Uterus (tissue), 2 donors: ENCODE results near the gene COL4A3.

Source experiments
- POLR2A ChIP-seq, 2 donors: fragments of 450-650 bp; IDR thresholded peaks; one replicate each; pipeline ENCODE4 v1.6.1; 2016; ENCODE audit warnings: antibody characterized with exemption in 2 of 2, mild to moderate bottlenecking in 1 of 2, moderate library complexity in 1 of 2
- TF ChIP-seq, protein P1 (sequence below), 4 experiments: fragments of 200-600 bp in 2 of 4; fragments of 450-650 bp in 2 of 4; sonication (generic) in 2 of 4; IDR thresholded peaks; one replicate each; pipeline ENCODE4 v1.5.1; 2016 to 2019; ENCODE audit warnings: antibody characterized with exemption in 4 of 4, mild to moderate bottlenecking in 2 of 4, moderate library complexity in 1 of 4

GRCh38 chr2:227201771-227202170 is 37.3 kb downstream of the COL4A3 start:
- no peak for TF ChIP-seq POLR2A (IDR thresholded peaks at IDR 0.05)
- TF ChIP-seq, protein P1, sequence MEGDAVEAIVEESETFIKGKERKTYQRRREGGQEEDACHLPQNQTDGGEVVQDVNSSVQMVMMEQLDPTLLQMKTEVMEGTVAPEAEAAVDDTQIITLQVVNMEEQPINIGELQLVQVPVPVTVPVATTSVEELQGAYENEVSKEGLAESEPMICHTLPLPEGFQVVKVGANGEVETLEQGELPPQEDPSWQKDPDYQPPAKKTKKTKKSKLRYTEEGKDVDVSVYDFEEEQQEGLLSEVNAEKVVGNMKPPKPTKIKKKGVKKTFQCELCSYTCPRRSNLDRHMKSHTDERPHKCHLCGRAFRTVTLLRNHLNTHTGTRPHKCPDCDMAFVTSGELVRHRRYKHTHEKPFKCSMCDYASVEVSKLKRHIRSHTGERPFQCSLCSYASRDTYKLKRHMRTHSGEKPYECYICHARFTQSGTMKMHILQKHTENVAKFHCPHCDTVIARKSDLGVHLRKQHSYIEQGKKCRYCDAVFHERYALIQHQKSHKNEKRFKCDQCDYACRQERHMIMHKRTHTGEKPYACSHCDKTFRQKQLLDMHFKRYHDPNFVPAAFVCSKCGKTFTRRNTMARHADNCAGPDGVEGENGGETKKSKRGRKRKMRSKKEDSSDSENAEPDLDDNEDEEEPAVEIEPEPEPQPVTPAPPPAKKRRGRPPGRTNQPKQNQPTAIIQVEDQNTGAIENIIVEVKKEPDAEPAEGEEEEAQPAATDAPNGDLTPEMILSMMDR (IDR thresholded peaks at IDR 0.05), result no peak
